Activated CD4-positive, alpha-beta memory T cell treated with anti-CD3 and anti-CD28 coated beads, Interleukin-2, amount 10 ng/mL, durations not matched to agents 7 days and 5 days (primary cell): ENCODE measurements around the gene INSRR. TPM values are rescaled to one million over a fixed set of nuclear protein-coding genes. Genes with fewer than 3 reads are reported as not detected.

ENCODE experiments used
- CTCF ChIA-PET: fragments of 350-600 bp; sonication (Branson Sonifier 250); formaldehyde crosslinking; loops from one replicate; lab custom pipeline; 2021; ENCODE audit warnings: antibody characterized with exemption, inconsistent platforms; lab: Charles Lee
- POLR2A ChIA-PET: fragments of 350-600 bp; sonication (Branson Sonifier 250); formaldehyde crosslinking; loops from one replicate; lab custom pipeline; 2021; ENCODE audit warnings: antibody characterized with exemption; lab: Charles Lee
- DNase-seq: peaks from one replicate; pipeline ENCODE4 v3.0.0-alpha.2; 2020
- H3K27ac Mint-ChIP-seq: one replicate; pipeline ENCODE4 v1.8.0; 2021; ENCODE audit warnings: mild to moderate bottlenecking, mixed read lengths
- H3K27me3 Mint-ChIP-seq: one replicate; pipeline ENCODE4 v1.8.0; 2021; ENCODE audit warnings: mixed read lengths
- H3K36me3 Mint-ChIP-seq: one replicate; pipeline ENCODE4 v1.8.0; 2021; ENCODE audit warnings: low read depth, mixed read lengths
- H3K4me1 Mint-ChIP-seq: one replicate; pipeline ENCODE4 v1.8.0; 2021; ENCODE audit warnings: mixed read lengths
- H3K4me3 Mint-ChIP-seq: one replicate; pipeline ENCODE4 v1.8.0; 2021; ENCODE audit warnings: mild to moderate bottlenecking, mixed read lengths
- H3K9me3 Mint-ChIP-seq: one replicate; pipeline ENCODE4 v1.8.0; 2021; ENCODE audit warnings: mixed read lengths
- total RNA-seq, 2 experiments: library from RNA; stranded (reverse); gene quantifications; one replicate each; pipeline ENCODE4 v1.2.3, GENCODE V29; 2021

Gene INSRR
- total RNA-seq, 2 experiments from 2014 or later = 0.08 to 0.13 TPM

- POLR2A ChIA-PET = no interaction called here
- H3K4me1 Mint-ChIP-seq = peaks cover 13% of the 10 kb centered on the region
- peaks cover 32% of the 10 kb centered on the region for H3K27me3 Mint-ChIP-seq
- H3K36me3 Mint-ChIP-seq = no peaks in the 10 kb centered on the region
- H3K4me3 Mint-ChIP-seq = no peak overlapping the region
- CTCF ChIA-PET = interaction anchor here (1.2 to 1.4 kb wide), 2 partner anchors 10 to 11 kb away, joined by 4 read pairs; no protein-coding TSS in a partner anchor
- H3K9me3 Mint-ChIP-seq = no peaks in the 10 kb centered on the region
- no peak overlapping the region for H3K27ac Mint-ChIP-seq
- no peak for DNase-seq
Measured at GRCh38 chr1:156899956-156900718, 41.2 kb upstream of the INSRR start.

DNA sequence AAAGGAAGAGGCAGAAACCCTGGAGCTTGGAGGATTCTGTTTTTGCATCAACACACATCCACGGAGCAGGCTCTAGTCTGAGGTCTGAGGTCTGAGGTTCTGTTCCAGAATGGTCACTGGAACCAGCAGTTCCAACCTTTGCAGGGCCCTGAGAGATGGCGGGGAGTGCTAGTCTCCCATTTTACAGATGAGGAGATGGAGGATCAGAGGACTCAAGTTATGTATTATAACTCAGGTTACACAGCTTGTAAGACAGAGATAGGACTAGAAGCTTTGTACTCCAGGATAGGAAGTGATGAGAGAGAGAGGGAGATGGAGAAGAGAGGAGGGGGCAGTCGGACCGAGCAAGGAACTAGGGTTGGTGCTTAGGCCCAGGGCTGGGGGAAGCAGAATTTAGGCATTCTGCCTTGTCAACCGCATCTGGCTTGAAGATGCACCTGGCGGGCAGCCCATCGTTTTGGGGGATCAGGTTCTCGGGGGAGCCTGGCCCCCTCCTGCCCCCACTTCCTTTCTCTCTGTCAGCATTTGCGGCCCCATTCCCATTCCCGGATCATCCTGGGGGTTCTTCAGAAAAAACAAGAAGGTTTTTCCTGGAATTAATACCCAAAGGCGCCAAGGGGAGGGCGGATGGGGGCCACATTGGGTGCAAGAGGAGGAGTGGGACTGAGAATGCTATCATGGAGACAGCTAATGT lies 40.2 kb upstream of the INSRR start:
- no peak overlapping the region for H3K27ac Mint-ChIP-seq
- no peaks in the 10 kb centered on the region for H3K9me3 Mint-ChIP-seq
- DNase-seq = no peak
- H3K36me3 Mint-ChIP-seq = no peaks in the 10 kb centered on the region
- H3K4me3 Mint-ChIP-seq = no peak overlapping the region
- ChIA-PET POLR2A (no interaction called here), CTCF (interaction anchor here (0.8 to 1.4 kb wide), 5 partner anchors 10 to 63 kb away, joined by 3 to 6 read pairs (median 3); no protein-coding TSS in a partner anchor)
- peaks cover 40% of the 10 kb centered on the region for H3K27me3 Mint-ChIP-seq
- H3K4me1 Mint-ChIP-seq = peaks cover 14% of the 10 kb centered on the region

- peaks cover 18% of the 10 kb centered on the region for H3K4me1 Mint-ChIP-seq
- DNase-seq = peak; percentile 20
- ChIA-PET CTCF (interaction anchor here (0.9 to 1.2 kb wide), 3 partner anchors 9 to 64 kb away, joined by 3 to 6 read pairs (median 3); no protein-coding TSS in a partner anchor), POLR2A (no interaction called here)
- H3K27me3 Mint-ChIP-seq = peaks cover 43% of the 10 kb centered on the region
- no peak overlapping the region for H3K4me3 Mint-ChIP-seq
- H3K9me3 Mint-ChIP-seq = no peaks in the 10 kb centered on the region
- no peaks in the 10 kb centered on the region for H3K36me3 Mint-ChIP-seq
- H3K27ac Mint-ChIP-seq = no peak overlapping the region
Measured at GRCh38 chr1:156898161-156898566, 39.2 kb upstream of the INSRR start.

DNA sequence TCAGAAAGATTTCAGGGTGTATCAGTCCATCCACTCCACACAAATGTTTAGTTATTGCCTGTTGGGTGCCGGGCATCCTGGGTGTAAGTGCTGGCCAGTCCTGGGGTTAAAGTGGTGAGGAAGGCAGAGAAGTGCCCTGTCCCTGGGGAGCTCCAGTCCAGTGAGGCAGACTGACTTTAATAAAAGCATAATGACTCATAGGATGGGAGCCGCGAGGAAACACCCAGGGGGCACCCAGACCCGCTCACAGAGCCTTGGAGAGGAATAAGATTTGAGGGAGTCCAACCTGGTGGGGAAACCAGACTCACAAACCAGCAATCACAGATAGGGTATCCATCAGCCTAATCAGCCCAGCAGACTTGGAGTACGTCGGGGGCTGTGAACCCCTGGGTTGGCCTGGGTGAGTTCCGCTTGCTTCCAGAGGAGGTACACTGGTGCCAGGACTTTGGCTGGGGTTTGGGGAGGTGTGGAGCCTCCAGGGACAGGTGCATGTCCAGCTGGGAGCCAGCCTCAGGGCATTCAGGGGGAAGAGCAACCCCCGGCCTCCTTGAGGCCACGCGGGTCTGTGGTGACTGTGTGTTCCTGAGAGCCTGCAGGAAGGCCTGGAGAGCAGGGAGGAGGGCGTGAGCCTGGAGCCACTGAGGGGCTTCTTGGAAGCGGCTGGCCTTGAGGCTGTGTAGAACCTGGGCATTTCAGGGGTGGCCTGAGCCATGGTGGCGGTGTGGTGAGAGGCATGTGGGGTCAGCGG lies 38.3 kb upstream of the INSRR start:
- ChIA-PET POLR2A (no interaction called here), CTCF (no interaction called here)
- no peaks in the 10 kb centered on the region for H3K36me3 Mint-ChIP-seq
- DNase-seq = no peak
- peaks cover 25% of the 10 kb centered on the region for H3K4me1 Mint-ChIP-seq
- H3K27ac Mint-ChIP-seq = no peak overlapping the region
- H3K4me3 Mint-ChIP-seq = no peak overlapping the region
- no peaks in the 10 kb centered on the region for H3K9me3 Mint-ChIP-seq
- peaks cover 49% of the 10 kb centered on the region for H3K27me3 Mint-ChIP-seq

DNA sequence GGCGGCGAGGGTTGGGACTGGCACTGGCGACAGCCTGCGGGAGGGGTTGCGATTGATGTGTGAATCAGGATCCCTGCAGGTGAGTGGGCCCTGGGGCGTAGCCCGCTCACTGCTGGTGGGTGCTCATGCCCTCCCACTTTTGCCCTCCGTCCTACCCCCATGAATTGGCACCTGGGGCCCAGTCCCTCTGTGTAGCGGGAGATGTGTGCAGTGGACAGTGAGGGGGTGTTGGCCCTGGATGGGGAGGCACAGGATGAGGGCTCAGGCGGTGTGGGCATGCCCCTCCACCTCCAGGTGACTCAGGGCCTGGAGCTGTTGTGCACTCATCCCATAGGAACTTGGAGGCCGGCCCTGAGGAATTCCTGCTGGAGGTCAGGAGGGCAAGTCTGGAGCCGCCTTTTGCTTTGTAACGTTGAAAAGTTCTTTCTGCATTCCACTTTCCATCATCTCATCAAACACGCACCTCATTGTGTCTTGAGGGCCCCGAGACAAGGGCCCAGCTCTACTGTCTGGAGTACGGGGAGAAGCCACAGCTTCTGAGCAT lies 37.6 kb upstream of the INSRR start:
- H3K36me3 Mint-ChIP-seq = no peaks in the 10 kb centered on the region

DNA sequence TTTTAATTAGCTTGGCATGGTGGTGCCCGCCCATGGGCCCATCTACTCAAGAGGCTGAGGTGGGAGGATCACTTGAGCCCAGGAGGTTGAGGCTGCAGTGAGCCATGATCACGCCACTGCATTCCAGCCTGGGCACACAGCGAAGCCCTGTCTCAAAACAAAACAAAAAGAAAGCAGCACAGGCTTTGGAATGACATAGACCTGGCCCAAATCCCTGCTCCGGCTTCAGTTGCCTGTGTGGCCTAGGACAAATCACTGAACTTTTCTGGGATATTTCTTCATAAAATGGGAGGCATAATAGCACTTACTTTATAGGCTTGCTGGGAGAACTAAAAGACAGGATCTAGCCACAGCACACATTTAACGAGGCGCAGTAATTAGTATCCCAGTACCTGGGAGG lies 37.0 kb upstream of the INSRR start:
- Mint-ChIP-seq H3K4me1 (peaks cover 33% of the 10 kb centered on the region), H3K4me3 (no peak overlapping the region), H3K36me3 (no peaks in the 10 kb centered on the region), H3K27ac (no peak overlapping the region), H3K27me3 (peaks cover 54% of the 10 kb centered on the region), H3K9me3 (no peaks in the 10 kb centered on the region)
- ChIA-PET POLR2A (no interaction called here), CTCF (no interaction called here)
- DNase-seq = no peak

More for the DNA sequence above, 37.6 kb upstream of the INSRR start:
- ChIA-PET CTCF (no interaction called here), POLR2A (no interaction called here)
- Mint-ChIP-seq H3K9me3 (no peaks in the 10 kb centered on the region), H3K4me1 (peaks cover 32% of the 10 kb centered on the region), H3K27me3 (peaks cover 53% of the 10 kb centered on the region), H3K27ac (no peak overlapping the region), H3K4me3 (no peak overlapping the region)
- no peak for DNase-seq

DNA sequence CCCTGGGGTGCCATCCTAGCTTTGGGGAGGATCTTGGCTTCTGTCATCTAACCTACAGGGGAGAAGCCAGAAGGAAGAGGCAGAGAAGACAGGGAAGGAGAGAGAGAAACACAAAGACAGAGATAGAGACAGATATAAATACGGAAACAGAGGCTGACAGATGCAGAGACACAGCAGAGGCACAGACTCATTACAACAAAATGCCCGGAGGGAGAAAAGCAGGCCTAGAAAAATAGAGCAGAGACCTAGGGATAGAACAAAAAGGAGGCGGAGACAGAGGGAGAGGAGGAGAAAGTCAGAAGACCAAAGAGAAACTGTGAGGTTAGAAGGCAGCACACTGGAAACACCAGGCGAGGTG lies 36.5 kb upstream of the INSRR start:
- H3K9me3 Mint-ChIP-seq = no peaks in the 10 kb centered on the region
- DNase-seq = no peak
- POLR2A ChIA-PET = interaction anchor here (0.9 kb wide), 1 partner anchor 59 kb away, joined by 5 read pairs; no protein-coding TSS in a partner anchor

DNA sequence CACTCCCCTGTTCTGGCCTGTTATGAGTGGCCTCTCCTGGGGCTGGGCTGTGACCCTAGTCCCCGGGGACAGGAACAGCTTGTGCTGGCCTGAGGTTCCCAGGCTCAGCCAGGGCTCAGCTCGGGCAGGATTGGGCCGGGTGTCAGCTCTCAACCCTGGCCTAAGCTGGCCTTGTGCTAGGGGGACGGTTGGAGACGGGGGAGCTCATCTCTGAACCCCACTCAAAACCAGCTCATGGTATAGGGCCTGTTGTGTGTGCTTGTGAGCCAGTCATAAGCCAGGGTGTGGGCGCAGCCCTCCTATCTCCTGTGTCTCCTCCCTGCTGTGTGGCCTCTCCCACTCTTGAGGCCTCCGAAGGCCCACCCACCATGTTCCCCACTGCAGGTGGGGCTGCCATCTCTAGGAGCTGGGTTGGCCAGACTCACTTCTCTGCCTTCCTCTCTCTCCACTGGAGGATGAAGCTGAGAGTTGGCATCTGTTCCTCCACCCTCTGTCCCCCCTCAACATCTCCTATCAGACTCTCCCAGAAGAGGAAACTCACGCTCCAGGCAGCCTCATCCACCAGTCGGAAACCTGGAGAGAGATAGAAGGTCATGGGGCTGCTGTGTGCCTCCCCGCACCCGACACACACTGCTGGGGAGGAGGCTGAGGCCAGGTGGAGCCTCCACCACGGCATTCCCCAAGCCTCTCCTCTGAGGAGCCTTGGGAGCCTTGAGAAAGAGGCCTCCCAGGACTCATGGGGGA lies 36.0 kb upstream of the INSRR start:
- peaks cover 62% of the 10 kb centered on the region for H3K27me3 Mint-ChIP-seq
- CTCF ChIA-PET = interaction anchor here (0.8 to 1.8 kb wide), 3 partner anchors 16 to 169 kb away, joined by 3 to 4 read pairs (median 4); no protein-coding TSS in a partner anchor

More for the DNA sequence above, 36.5 kb upstream of the INSRR start:
- Mint-ChIP-seq H3K4me3 (no peak overlapping the region), H3K36me3 (no peaks in the 10 kb centered on the region), H3K27me3 (peaks cover 57% of the 10 kb centered on the region), H3K27ac (no peak overlapping the region), H3K4me1 (peaks cover 33% of the 10 kb centered on the region)
- CTCF ChIA-PET = interaction anchor here (1.8 kb wide), 1 partner anchor 169 kb away, joined by 4 read pairs; no protein-coding TSS in a partner anchor

GRCh38 chr1:156894001-156894400 lies 35.1 kb upstream of the INSRR start:
- POLR2A ChIA-PET = no interaction called here

More for the DNA sequence above, 36.0 kb upstream of the INSRR start:
- H3K9me3 Mint-ChIP-seq = no peaks in the 10 kb centered on the region
- H3K4me1 Mint-ChIP-seq = peaks cover 35% of the 10 kb centered on the region
- H3K27ac Mint-ChIP-seq = no peak overlapping the region
- POLR2A ChIA-PET = interaction anchor here (0.9 kb wide), 1 partner anchor 59 kb away, joined by 5 read pairs; no protein-coding TSS in a partner anchor
- DNase-seq = no peak
- H3K4me3 Mint-ChIP-seq = no peak overlapping the region
- H3K36me3 Mint-ChIP-seq = no peaks in the 10 kb centered on the region

DNA sequence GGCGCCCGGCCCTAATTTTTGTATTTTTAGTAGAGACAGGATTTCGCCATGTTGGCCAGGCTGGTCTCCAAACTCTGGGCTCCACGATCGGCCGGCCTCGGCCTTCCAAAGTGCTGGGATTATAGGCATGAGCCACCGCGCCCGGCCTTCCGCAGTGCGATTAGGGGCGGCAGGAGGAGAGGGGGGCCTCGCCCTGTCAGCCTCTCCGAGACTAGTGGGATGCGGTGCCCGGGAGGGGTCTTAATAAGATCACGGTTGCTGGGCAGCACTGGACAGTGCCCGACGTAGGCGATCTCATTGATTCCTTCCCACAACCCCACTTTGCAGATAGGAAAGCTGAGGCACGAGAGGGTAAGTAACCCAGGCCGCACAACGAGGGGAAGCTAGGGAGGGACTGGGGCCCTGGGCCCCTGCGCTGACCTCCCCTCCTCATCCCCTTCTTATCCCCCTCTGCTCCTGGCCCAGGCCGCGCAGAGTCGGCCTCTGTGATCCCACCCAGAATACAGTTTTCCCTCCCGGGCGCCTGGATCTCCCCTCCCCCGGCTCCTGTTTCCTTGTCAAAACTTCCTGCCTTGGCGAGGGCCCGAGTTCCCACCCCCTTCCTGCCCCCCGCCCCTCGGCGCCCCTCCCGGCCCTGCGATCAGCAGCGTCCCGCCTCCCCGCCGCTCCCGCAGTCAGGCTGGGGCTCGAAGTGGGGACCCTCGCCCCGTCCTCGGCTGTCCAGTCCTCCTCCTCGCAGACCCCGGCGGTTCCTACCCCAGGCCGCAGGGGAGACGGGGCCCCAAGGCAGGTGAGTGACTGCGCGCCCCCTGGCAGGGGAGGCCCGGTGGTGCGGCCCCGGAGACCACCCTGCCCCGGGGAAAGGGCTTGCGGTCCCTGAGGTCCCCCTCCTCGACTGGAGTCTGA lies 34.4 kb upstream of the INSRR start, which contains the start of gene PEAR1:
TSS of gene PEAR1 (plus strand) at position 671 of the 906 bp plus-strand sequence. CDS start 10,209 bp downstream, outside the sequence.
- peak within 1 kb of the TSS; percentile 49 for H3K4me3 Mint-ChIP-seq
- H3K36me3 Mint-ChIP-seq = no peaks in the 10 kb centered on the region
- DNase-seq = no peak
- no peak within 1 kb of the TSS for H3K27ac Mint-ChIP-seq
- CTCF ChIA-PET = interaction anchor here (0.6 to 8.1 kb wide), 21 partner anchors 10 to 263 kb away, joined by 3 to 112 read pairs (median 5); partner anchors contain the start of genes CRABP2, INSRR, ISG20L2 and METTL25B
- H3K27me3 Mint-ChIP-seq = peaks cover 62% of the 10 kb centered on the region
- peaks cover 31% of the 10 kb centered on the region for H3K4me1 Mint-ChIP-seq
- POLR2A ChIA-PET = no interaction called here
- no peaks in the 10 kb centered on the region for H3K9me3 Mint-ChIP-seq

More at GRCh38 chr1:156894001-156894400, 35.1 kb upstream of the INSRR start:
- Mint-ChIP-seq H3K27me3 (peaks cover 64% of the 10 kb centered on the region), H3K36me3 (no peaks in the 10 kb centered on the region), H3K4me1 (peaks cover 35% of the 10 kb centered on the region), H3K9me3 (no peaks in the 10 kb centered on the region), H3K27ac (no peak overlapping the region), H3K4me3 (no peak overlapping the region)
- CTCF ChIA-PET = interaction anchor here (1.8 kb wide), 1 partner anchor 168 kb away, joined by 4 read pairs; no protein-coding TSS in a partner anchor
- no peak for DNase-seq
